ENCODE measurements around the gene ZDHHC13. TPM values are rescaled to one million over a fixed set of nuclear protein-coding genes. Genes with fewer than 3 reads are reported as not detected.

The ZDHHC13 gene
- polyA plus RNA-seq, 1 donor from 2014 or later = 8.2 TPM

GRCh38 chr11:19196432-19196831 lies 79.5 kb downstream of the ZDHHC13 start:
- H3K4me1 Mint-ChIP-seq = no peaks in the 10 kb centered on the region
- no peak overlapping the region for H3K27ac Mint-ChIP-seq
- H3K4me3 Mint-ChIP-seq = no peak overlapping the region
- no peaks in the 10 kb centered on the region for H3K27me3 Mint-ChIP-seq
- no peaks in the 10 kb centered on the region for H3K36me3 Mint-ChIP-seq
- no peaks in the 10 kb centered on the region for H3K9me3 Mint-ChIP-seq

DNA sequence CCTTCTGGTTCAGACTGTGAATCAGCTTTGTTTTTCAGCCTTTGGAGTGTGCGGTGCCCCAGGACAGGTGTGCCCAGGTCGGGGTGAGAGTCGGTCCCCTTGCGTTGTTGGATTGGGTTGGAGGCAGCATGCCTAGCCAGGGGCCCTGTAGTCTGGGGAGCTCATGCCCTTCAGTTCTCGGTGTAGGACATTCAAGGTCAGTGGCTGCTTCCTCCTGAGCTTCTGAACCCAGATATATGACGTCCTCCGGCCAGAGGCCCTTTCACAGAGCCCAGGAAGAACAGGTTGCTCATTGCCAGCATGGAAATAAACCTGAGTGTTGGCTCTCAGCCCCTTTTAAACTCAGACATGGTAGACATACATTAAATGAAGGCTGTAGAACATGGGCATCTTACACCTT lies 82.1 kb downstream of the ZDHHC13 start:
- H3K4me1 Mint-ChIP-seq = no peaks in the 10 kb centered on the region
- no peaks in the 10 kb centered on the region for H3K9me3 Mint-ChIP-seq
- H3K27ac Mint-ChIP-seq = no peak overlapping the region
- H3K27me3 Mint-ChIP-seq = no peaks in the 10 kb centered on the region
- peaks cover 2% of the 10 kb centered on the region for H3K36me3 Mint-ChIP-seq
- no peak overlapping the region for H3K4me3 Mint-ChIP-seq

DNA sequence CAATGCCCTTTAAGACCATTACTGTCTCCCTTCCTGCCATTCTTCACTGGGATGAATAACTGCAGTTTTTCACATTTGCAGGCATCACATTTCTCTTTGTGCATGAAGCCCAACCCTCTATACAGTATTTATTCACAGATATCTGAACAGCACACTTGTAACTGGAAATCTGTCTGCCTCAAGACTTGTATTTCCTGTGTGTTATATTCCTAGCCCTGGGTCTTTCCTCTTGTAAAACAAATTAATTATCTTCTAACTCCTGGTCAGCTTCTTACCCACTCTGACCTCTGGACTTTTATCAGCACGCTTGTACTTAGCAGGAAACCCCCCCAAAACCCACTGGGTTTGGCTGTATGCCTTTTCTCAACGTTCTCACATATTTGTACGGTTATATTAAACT lies 82.8 kb downstream of the ZDHHC13 start:
- Mint-ChIP-seq H3K27ac (no peak overlapping the region), H3K27me3 (no peaks in the 10 kb centered on the region), H3K9me3 (no peaks in the 10 kb centered on the region), H3K4me3 (no peak overlapping the region), H3K4me1 (no peaks in the 10 kb centered on the region), H3K36me3 (peaks cover 2% of the 10 kb centered on the region)

- Mint-ChIP-seq H3K4me1 (no peaks in the 10 kb centered on the region), H3K36me3 (peaks cover 2% of the 10 kb centered on the region), H3K9me3 (no peaks in the 10 kb centered on the region), H3K27me3 (no peaks in the 10 kb centered on the region), H3K27ac (peak overlapping the region in 1 of 3 donors; percentile 60), H3K4me3 (no peak overlapping the region)
These were observed 83.6 kb downstream of the ZDHHC13 start for GRCh38 chr11:19200410-19201201.

GRCh38 chr11:19201737-19202605 lies 85.0 kb downstream of the ZDHHC13 start, which contains the start of gene CSRP3:
CSRP3 (minus strand) TSS chr11:19201983; CDS start chr11:19192448, 9,535 bp downstream.
- Mint-ChIP-seq H3K36me3 (peaks cover 5% of the 10 kb centered on the region), H3K9me3 (no peaks in the 10 kb centered on the region), H3K27ac (no peak within 1 kb of the TSS), H3K4me3 (no peak within 1 kb of the TSS), H3K4me1 (no peaks in the 10 kb centered on the region), H3K27me3 (no peaks in the 10 kb centered on the region)

DNA sequence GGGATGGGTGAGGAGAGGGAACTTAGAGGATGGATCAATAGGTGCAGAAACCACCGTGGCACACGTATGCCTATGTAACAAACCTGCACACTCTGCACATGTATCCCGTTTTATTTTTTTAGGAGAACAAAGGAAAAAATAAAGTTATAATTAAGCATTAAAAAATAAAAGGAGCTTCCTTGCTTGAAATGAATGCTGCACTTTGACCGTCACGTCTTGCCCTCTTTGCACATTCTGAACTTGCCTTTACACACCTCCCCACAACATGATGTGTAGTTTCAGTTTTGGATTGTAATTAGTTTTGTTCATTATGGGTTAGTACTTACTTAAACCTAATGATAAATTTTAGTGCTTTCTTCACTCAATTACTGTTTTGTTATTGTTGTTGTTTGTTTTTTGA lies 87.9 kb downstream of the ZDHHC13 start:
- Mint-ChIP-seq H3K27me3 (peaks cover 11% of the 10 kb centered on the region), H3K36me3 (peaks cover 5% of the 10 kb centered on the region), H3K4me3 (no peak overlapping the region), H3K27ac (no peak overlapping the region), H3K4me1 (no peaks in the 10 kb centered on the region), H3K9me3 (no peaks in the 10 kb centered on the region)

GRCh38 chr11:19208181-19208580 lies 91.2 kb downstream of the ZDHHC13 start:
- peaks cover 3% of the 10 kb centered on the region for H3K36me3 Mint-ChIP-seq
- H3K27ac Mint-ChIP-seq = no peak overlapping the region
- H3K4me1 Mint-ChIP-seq = no peaks in the 10 kb centered on the region
- H3K27me3 Mint-ChIP-seq = peaks cover 16% of the 10 kb centered on the region
- H3K9me3 Mint-ChIP-seq = no peaks in the 10 kb centered on the region
- H3K4me3 Mint-ChIP-seq = no peak overlapping the region

DNA sequence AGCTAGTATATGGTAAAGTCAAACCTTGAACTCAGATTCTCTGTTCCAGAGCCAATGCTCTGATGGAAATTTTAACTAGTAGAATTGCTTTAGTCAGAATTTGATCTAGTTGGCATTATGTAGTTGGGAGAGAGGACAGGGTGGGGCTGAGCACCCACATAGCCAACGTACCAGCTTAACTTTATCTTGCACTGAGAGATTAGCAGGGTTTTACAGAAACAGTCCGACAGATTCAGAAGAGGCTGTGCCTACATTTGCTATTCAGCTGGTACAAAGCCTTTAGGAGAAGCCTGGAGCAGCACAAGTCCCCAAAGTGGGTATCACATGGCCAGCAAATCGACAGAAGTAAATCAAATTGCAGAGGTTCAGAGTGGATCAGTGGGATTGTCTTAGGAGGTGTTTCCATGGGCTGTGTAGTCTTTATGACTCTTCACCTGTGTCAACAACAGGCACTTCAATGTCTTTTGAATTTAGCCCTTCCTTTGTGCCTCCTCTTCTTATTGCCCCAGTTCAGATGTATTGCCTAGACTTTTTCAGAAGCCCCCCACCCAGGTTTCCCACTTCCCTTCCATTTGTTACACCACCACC lies 92.1 kb downstream of the ZDHHC13 start:
- H3K9me3 Mint-ChIP-seq = no peaks in the 10 kb centered on the region
- H3K27me3 Mint-ChIP-seq = peaks cover 16% of the 10 kb centered on the region
- H3K4me1 Mint-ChIP-seq = no peaks in the 10 kb centered on the region
- H3K36me3 Mint-ChIP-seq = peaks cover 3% of the 10 kb centered on the region
- H3K4me3 Mint-ChIP-seq = no peak overlapping the region
- H3K27ac Mint-ChIP-seq = peak overlapping the region in 1 of 3 donors; percentile 2

DNA sequence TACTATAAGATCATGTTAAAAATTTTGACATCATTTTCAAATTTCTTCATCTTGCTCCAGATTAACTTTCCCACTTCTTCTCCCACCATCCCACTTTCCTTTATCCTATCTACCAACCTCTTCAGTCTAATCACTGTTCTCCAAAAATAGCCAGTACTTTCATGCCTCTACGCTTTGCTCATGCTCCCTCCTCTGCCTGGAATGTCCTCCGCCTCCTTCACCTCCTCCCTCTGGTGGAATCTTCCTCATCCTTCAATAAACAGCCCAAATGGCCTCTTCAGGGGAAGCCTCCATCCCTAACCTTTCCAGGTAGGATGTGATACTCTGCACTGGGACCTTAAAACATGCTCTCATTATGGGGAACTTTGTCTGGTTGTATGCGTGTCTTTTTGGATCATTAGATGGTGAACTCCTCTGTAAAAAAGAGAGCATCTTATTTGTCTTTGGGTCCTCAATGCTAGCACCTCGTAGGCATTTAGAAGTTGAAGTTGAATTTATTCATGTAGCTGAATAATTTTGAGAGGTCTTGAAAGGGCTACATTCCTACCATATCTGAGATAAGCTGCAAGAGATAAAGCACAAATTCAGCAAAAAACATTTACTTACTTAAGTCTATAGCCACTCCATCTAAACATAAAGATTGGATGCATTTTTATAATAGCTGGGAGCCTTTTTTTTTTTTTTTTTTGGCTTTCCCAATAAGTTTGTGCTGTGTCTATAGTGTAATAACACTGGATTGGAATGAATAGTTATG lies 92.8 kb downstream of the ZDHHC13 start:
- Mint-ChIP-seq H3K27me3 (peaks cover 18% of the 10 kb centered on the region), H3K27ac (no peak overlapping the region), H3K9me3 (no peaks in the 10 kb centered on the region), H3K4me1 (no peaks in the 10 kb centered on the region), H3K4me3 (no peak overlapping the region), H3K36me3 (peaks cover 3% of the 10 kb centered on the region)

DNA sequence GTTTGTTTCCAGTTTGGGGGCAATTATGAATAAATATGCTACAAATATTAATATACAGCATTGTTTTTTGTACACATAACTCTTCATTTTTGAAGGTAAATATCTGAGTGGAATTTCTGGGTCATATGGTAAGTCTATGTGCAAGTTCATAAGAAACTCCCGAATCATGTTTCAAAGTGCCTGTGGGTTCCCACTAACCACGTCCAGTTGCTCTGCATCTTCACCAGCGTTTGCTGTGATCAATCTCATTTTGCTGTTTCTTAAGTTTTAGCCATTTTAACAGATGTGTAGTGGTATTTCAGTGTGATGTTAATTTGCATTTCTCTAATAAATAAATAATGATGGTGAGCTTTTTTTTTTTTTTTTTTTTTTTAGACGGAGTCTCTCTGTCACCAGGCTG lies 99.1 kb downstream of the ZDHHC13 start:
- H3K36me3 Mint-ChIP-seq = no peaks in the 10 kb centered on the region
- H3K27me3 Mint-ChIP-seq = peaks cover 12% of the 10 kb centered on the region
- no peaks in the 10 kb centered on the region for H3K4me1 Mint-ChIP-seq
- no peak overlapping the region for H3K4me3 Mint-ChIP-seq
- H3K9me3 Mint-ChIP-seq = no peaks in the 10 kb centered on the region
- no peak overlapping the region for H3K27ac Mint-ChIP-seq

GRCh38 chr11:19216709-19217374 lies 99.9 kb downstream of the ZDHHC13 start:
- H3K4me3 Mint-ChIP-seq = no peak overlapping the region
- no peak overlapping the region for H3K27ac Mint-ChIP-seq
- no peaks in the 10 kb centered on the region for H3K9me3 Mint-ChIP-seq
- no peaks in the 10 kb centered on the region for H3K36me3 Mint-ChIP-seq
- H3K4me1 Mint-ChIP-seq = no peaks in the 10 kb centered on the region
- H3K27me3 Mint-ChIP-seq = peaks cover 12% of the 10 kb centered on the region

GRCh38 chr11:19218216-19218615 lies 101.2 kb downstream of the ZDHHC13 start:
- no peaks in the 10 kb centered on the region for H3K36me3 Mint-ChIP-seq
- no peak overlapping the region for H3K4me3 Mint-ChIP-seq
- no peak overlapping the region for H3K27ac Mint-ChIP-seq
- no peaks in the 10 kb centered on the region for H3K9me3 Mint-ChIP-seq
- no peaks in the 10 kb centered on the region for H3K4me1 Mint-ChIP-seq
- peaks cover 8% of the 10 kb centered on the region for H3K27me3 Mint-ChIP-seq

- no peak overlapping the region for H3K27ac Mint-ChIP-seq
- peaks cover 8% of the 10 kb centered on the region for H3K27me3 Mint-ChIP-seq
- no peaks in the 10 kb centered on the region for H3K9me3 Mint-ChIP-seq
- H3K4me3 Mint-ChIP-seq = no peak overlapping the region
- no peaks in the 10 kb centered on the region for H3K4me1 Mint-ChIP-seq
- H3K36me3 Mint-ChIP-seq = no peaks in the 10 kb centered on the region
These were observed 102.0 kb downstream of the ZDHHC13 start for GRCh38 chr11:19218786-19219460.
